G401.6 (cell line): Measurements from ENCODE around the gene BTN3A1.
"Not testable (repeated sequence)": the region's sequence is repeated elsewhere in the genome, so short reads cannot be mapped to it uniquely, and the experiment has no call there.

Experiments used
- FAIRE-seq: peaks from 2 replicates; lab custom pipeline; 2012; peaks lifted over from hg19 to GRCh38; lab: Jason Lieb, UNC

The BTN3A1 gene

DNA sequence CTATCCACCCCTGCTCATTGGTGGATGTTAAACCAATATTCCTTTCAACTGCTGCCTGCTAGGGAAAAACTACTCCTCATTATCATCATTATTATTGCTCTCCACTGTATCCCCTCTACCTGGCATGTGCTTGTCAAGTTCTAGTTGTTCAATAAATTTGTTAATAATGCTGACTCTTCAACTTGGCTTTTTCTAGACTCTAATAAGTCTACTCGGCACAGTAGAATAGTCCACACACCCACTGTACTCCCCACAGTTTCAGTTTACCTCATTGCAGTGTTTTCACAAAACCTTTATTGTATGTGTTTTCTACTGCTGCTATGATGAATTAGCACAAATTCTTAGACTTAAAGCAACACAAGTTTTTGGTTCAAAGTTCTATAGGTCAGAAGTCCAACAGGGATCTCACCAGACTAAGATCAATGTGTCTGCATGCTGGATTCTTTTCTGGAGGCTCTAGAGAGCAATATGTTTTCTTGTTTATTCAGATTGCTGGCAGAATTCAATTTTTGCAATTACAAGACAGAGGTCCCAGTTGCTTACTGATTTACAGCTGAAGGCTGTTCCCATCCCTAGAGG lies 13.1 kb downstream of the BTN3A1 start:
- FAIRE-seq: no peak

DNA sequence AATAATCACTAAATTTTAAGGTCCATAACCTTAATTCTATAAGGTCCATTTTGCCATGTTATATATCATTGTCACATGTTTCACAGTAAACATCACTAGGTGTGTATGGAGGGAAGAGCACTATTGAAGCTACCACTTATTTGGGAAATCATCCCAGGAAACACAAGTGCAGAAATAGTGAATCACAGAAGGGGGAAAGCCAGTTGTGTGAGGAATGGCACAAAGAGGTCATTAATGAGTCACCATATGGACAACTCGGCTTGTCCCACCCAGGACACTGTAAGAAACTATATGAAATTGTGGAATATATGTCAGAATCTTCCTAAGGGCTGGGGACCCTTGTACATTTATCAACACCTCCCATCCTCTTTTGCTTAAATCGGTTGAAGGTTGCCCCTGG lies 13.7 kb downstream of the BTN3A1 start:
- FAIRE-seq: no peak

DNA sequence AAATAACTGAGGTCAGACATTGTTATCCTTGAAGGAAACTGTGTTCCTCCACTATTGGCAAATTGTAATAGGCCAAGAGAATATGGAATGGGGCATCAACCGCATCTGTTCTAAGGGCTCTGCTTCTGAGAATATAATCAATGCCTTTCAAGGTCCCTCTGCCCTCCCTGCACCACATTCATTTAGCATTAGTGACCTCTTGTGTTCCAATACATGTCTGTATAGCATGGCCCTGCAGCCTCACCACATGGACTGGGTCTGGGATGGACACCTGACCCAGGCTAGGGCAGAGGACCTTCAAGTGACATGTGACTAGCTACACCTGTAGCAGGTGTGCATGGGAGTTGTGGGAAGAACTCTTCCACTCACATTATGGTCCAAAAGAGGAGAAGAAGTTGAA lies 14.2 kb downstream of the BTN3A1 start:
- FAIRE-seq: no peak

DNA sequence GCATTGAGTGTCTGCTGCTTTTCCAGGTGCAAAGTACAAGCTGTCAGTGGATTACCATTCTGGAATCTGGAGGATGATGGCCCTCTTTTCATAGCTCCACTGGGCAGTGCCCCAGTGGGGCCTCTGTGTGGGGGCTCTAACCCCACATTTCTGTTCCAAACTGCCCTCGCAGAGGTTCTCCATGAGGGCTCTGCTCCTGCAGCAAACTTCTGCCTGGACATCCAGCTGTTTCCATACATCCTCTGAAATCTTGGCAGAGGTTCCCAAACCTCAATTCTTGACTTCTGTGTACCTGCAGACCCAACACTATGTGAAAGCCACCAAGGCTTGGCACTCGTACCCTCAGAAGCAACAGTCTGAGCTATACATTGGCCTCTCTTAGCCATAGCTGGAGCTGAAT lies 16.0 kb downstream of the BTN3A1 start:
- not testable (repeated sequence) for FAIRE-seq

DNA sequence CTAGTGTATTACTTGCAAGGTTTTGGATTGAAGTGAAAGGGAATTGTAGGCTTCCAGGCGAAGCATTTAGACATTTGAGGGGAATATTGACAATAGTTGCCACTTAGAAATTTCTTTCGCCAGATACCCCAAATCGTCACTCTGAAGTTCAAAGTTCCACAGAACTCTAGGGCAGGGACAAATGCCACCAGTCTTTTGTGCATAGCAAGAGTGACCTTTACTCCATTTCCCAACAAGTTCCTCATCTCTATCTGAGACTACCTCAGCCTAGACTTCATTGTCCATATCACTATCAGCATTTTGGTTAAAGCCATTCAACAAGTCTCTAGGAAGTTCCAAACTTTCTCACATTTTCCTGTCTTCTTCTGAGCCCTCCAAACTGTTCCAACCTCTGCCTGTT lies 16.7 kb downstream of the BTN3A1 start:
- FAIRE-seq: not testable (repeated sequence)

DNA sequence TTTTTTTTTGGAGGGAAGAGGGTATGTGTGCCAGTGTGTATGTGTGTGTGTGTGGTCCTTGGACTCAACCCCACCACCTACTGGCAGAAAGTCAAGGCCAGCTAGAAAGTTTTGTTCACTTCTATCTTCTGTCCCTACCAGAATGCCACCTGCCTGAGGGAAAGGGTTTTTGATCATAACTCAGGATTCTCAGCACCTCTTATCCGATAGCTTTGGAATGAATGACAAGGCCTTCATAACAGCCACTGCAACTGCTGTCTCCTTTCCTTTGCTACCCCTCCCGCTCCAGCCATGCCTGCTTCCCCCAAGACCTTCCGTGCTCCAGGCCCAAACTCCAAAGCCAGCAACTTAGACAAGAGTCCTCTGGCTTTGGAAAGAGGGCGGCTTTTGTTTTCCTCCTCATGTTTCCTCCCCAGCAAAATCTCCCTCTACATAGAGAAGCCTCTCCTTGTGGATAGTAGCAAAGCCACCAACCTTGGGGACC lies 18.7 kb downstream of the BTN3A1 start:
- FAIRE-seq: no peak

DNA sequence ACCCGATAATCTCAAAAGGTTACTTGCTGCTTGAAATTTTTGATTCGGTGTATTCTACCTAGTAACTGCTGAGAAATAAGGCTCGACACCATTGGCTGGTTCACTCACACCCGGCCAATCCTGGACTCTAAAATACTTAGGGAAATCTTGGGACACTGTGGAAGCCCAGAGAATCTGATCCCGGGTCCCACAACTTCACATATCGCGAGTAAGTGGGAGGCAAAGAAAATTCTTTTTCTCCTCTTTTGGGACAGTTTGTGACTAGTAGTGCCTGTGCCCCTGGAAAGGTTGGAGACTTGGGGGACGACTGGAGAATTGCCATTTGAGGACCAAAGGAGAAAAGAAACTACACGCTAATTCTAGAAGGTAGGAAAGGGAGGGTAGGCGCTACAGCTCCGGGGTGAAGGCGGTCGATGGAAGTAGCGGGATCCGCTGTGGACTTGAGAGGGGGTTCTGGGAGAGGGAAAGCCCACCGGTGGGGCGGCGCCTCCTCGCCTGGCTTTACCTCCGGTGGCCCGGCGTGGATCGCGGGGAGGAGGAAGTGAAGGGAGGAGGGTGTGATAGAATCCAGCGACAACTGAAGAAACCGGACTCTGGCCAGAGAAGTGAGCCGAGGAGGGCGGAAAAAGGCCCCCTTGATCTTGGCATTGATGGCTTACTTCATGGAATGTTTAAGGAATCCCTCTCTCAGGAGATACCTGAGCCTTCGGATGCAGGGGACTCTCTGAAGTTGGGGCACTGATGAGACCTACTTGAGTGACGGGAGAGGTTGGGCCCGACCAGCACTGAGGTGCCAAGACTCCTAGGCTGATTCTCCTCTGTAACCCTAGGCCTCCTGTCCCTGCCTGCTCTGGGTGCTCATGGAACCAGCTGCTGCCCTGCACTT lies 19.4 kb downstream of the BTN3A1 start:
- peak; percentile 99 for FAIRE-seq

DNA sequence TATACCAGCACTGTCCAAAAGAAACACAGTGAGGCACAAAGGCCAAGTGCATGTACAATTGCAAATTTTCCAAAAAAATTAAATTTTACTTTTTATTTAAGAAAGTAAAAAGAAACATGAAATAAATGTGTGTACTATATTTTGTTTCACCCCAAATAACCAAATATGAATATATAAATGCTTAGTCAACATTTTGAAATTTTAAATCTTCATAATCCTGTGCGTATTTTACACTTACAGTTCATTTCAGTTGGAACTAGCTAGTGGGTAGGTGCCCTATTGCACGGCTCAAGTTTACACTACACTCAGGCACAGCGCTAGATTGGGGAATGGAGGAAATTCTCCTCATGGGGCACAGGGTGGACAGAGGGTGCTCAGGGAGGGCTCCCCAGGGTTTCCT lies 20.3 kb downstream of the BTN3A1 start:
- no peak for FAIRE-seq

DNA sequence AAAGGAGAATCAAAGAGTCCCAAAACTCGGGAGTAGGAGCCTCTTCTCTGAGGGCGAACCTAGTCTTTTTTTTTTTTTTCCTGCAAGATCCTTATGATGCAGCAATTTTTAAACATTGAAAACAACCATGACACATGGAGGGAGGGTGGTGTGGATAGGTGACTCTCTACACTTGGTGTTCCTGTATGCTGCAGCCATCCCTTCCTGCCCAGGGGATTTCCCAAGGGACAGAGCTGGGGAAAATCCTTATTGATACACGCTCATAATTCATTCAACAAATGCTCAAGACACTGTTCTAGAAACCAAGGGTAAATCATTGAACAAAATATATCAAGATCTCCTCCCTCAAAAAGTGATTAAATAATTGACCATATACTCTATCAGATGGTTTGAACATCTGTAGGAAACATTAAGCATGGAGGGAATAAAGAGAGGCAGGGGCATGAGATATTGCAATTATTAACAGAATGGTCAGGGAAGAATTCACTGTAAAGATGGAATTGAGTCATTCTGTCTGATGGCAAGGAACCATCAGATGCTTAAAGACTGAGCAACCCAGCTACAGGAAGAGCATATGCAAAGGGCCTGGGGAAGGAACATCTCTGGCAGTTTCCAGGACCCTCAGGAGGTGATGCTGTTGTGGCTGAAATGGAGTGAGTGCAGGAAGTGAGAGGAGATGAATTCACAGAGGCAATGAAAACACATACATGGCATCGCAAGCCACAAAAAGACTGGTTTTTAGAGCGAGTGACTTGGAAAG lies 24.8 kb downstream of the BTN3A1 start:
- FAIRE-seq: no peak

DNA sequence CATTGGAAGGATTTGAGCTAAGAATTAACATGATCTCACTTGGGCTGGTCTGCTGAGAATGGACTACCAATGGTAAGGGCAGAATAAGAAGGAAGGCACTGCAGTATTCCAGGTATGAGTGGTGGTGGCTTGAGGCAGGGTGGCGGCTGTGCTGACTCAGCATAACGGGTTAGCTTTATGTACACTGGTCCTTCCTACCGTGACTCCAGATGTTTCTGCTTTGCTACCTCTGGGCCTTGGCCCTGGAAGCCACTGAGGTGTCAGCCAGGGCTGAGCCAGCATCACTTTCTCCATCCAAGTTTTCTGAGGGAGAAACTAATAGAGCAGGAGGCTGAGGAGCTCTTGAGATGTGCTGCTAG lies 25.4 kb downstream of the BTN3A1 start:
- FAIRE-seq: no peak

DNA sequence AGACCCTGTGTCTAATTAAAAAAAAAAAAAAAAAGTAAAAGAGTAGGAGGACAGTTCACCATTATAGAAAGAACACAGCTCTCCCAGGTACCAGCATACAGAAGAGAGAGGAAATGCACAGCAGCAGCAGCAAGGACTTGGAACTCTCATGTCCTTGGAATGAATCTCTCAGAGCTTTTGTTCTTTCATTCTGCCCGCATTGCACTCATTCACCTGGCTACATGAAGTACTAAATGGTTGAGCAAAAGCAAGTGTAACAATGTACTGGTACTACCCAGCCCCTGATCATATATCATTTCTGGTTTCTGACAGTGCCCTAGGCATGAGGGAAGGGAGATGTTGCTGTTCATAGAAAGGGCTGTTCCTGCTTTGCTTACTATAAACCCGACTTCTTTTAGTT lies 26.1 kb downstream of the BTN3A1 start:
- FAIRE-seq: no peak

DNA sequence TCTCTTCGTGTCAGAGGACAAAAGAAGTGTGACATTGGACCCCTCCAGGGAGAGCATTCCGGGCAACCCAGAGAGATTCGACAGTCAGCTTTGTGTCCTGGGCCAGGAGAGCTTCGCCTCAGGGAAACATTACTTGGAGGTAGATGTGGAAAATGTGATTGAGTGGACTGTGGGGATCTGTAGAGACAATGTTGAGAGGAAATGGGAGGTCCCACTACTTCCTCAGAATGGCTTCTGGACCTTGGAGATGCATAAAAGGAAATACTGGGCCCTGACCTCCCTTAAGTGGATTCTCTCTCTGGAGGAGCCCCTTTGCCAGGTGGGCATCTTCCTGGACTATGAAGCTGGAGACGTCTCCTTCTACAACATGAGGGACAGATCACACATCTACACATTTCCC lies 28.7 kb downstream of the BTN3A1 start:
- FAIRE-seq: no peak

DNA sequence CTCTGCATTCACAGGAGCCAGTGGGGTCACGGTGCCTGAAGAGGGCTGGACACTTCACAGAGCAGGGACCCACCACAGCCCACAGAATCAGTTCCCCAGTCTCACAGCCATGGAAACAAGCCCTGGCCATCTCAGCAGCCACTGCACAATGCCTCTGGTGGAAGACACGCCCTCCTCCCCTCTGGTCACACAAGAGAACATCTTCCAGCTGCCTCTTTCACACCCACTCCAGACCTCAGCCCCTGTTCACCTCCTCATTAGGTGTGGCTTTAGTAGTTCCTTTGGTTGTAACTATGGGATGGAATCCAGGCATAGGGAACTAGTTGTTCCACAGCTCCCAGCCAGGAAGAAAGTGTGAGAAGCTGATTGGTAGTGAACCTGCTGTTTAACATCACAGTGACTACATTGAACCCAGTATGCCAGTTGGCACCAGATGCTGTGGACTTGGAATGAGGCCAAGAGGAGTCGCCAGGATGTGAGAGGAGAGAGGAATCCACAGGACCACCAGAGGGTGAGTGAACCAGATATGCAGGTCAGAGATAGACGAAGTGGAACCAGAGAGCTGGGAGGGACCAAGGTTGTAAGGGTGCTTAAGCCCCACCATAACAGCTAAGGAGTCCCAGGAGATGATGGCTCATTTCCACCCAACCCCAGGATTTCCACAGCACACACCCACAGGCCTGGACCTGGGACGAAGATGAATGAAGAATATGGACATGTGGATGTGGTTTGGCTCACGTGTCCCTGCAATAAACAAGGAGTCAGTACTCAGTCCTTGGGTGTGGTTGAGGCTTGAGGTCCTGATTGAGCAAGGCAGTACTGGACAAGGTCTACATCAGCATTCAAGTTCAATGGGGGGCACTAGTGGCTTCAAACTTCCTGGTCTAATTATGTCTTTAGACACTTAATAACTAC lies 29.4 kb downstream of the BTN3A1 start:
- no peak for FAIRE-seq

DNA sequence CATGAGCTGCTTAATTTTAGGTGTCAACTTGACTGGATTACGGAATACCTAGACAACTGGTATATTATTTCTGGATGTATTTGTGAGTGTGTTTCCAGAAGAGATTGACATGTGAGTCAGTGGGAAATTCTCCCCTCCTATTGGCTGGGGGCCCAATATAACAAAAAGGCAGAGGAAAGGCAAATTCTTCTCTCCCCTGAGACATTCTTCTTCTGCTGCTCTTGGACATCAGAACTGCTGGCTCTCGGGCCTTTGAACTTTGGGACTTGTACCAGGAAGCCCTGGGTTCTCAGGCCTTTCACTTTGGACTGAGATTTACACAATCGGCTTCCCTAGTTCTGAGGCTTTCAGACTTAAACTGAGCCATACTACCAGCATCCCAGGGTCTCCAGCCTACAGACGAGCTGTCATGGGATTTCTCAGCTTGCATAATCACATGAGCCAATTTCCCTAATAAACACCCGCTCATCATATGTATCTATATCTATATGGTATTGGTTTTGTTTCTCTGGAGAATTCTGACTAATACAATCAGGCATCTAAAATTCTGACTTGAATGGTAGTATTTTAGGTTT lies 30.6 kb downstream of the BTN3A1 start:
- no peak for FAIRE-seq

DNA sequence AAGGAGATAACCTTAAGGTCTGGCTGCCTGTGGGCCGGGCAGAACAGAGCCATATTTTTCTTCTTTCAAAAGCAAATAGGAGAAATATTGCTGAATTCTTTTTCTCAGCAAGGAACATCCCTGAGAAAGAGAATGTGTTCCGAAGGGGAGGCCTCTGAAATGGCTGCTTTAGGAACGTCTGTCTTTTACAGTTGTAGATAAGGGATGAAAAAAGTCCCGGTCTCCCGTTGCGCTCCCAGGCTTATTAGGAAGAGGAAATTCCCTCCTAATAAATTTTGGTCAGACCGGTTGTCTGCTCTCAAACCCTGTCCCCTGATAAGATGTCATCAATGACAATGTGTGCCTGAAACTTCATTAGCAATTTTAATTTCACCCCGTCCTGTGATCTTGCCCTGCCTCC lies 31.6 kb downstream of the BTN3A1 start:
- not testable (repeated sequence) for FAIRE-seq

DNA sequence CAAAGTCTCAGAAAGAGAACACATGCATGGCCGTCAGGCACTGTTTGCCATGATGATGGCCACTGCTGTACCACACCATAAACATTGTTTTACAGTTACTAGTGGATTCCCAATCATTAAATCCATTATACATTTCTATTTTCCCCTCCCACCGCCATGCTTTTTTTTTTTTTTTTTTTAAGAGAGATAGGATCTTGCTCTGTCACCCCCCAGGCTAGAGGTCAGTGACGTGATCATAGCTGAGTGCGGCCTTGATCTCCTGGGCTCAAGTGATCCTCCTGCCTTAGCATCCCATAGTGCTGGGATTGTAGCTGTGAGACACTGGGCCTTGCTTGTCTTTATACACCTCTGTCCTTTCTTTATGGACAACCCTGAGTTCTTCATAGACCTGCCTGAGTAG lies 33.9 kb downstream of the BTN3A1 start:
- no peak for FAIRE-seq

DNA sequence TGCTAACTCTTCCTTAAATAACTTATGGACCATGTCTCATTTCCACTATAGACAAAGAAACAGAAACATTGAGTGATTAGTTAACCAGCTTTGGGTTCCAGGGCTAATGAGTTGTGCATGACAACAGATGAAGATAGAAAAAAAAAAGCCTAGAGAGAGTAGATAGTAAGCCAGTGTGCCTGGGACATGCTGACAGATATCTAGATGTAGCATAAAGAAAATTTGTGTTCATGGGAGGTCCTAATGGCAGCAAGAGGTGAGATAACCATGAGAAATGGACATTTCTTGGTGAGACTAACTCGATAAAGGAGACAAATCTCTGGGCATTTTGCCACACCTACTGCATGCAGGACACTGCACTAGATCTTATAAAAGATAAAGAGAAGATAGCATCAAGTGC lies 35.5 kb downstream of the BTN3A1 start:
- FAIRE-seq: no peak

DNA sequence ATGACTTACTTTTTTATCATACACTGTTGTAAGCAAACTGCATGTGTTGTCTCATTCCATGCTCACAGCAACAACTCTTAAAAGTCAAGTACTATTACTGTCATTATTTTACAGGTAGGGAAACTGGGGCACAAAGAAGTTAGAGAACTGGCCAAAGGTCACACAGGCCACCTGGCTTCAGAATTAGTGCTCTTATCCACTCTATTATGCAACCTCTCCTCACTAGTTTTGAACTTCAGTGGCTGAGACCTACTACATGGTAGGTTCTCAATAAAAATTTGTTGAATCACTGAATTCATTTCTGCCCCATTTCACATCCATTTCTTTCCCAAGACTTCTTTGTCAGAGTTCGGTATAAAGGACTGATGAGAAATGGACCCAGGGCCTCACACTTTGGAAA lies 35.9 kb downstream of the BTN3A1 start:
- FAIRE-seq: no peak

DNA sequence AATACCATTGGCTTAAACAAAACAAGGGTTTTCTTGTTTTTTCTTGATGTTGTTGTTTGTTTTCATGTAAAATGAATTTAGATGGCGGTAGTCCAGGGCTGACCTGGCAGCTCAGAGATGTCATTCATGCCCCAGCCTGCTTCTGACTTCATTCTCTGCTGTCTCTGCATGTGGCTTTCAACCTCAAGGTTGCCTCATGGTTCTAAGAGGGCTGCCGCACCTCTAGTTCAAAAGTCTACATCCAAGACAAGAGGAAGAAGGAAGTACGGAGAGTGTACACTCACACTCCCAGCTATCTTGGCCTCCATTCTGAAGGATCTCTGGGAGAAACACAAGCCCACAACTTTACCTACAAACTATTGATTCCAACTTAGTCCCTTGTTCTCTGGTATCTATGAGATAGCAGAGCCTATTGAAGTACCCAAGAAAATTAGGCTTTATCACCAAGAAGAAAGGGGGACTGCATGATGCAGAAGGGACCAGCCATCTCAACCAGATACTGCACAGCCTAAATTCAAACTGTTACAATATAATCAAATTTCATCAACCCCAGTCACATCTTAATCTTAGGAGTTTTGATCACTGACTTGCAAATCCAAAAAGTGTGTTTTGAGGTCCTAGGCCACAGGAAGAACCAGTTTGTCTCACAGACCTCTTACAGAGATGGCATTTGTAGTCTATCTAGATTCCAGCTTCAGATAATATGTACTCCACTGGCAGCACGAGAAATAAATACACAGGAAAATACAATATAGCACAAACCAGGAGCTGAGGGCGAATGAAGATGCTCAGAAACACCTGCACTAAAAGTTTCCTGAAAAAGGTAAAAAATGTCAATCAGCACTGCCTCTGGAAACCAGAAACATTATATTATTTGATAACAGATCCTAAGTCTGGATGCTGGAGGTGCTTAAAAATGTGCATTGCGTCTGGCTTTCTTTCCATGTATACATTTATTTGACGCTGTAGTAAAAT lies 37.4 kb downstream of the BTN3A1 start:
- no peak for FAIRE-seq

DNA sequence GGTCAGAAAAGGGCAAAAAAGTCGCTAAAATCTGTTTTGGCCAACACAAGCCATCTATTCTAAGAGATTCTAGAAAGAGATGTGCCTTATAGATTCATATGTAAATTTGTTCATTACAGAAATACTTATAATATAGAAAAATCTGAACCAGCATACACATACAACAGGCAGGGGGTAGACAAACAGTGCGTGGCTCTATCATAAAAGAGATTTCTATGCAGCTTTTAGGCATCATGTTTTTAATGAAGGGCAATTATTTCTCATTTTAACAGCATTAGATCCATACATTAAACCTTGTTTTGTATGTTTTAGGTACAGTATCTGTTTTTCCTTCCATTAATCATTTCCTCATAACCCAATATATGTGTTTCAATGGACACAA lies 38.9 kb downstream of the BTN3A1 start:
- no peak for FAIRE-seq

DNA sequence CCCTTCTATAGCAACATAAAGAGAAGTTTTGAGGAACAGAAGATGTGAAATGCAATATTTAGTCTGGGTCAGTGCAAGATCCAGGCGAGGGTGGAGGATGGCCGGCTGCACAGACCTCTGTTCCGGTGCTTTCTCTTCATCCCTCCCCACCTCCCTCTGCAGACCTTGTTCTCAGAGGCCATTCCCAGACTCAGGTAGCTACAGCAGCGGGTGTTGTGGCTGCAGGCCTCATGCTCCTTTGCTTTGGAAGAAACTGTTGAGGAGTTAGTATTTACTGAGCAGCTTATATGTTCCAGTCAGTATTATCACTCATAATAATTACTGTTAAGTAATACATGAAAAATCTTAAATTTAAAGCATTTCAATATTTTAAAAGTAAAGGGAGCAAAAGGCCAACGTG lies 39.9 kb downstream of the BTN3A1 start:
- no peak for FAIRE-seq
